HG03575 (cell line): Measurements from ENCODE around the gene SLC2A8.

ENCODE experiments used
- ATAC-seq: cut with Tn5 transposase; IDR thresholded peaks from one replicate; pipeline ENCODE4 v1.9.1; 2021; ENCODE audit not compliant: unreplicated experiment, insufficient number of reproducible peaks, low FRiP score; ENCODE audit errors: extremely low read depth

Gene SLC2A8

GRCh38 chr9:127397646-127398274, 791 bp downstream of the SLC2A8 start:
- no peak for ATAC-seq

- no peak for ATAC-seq
These were observed 1.3 kb downstream of the SLC2A8 start for GRCh38 chr9:127398275-127398647.

DNA sequence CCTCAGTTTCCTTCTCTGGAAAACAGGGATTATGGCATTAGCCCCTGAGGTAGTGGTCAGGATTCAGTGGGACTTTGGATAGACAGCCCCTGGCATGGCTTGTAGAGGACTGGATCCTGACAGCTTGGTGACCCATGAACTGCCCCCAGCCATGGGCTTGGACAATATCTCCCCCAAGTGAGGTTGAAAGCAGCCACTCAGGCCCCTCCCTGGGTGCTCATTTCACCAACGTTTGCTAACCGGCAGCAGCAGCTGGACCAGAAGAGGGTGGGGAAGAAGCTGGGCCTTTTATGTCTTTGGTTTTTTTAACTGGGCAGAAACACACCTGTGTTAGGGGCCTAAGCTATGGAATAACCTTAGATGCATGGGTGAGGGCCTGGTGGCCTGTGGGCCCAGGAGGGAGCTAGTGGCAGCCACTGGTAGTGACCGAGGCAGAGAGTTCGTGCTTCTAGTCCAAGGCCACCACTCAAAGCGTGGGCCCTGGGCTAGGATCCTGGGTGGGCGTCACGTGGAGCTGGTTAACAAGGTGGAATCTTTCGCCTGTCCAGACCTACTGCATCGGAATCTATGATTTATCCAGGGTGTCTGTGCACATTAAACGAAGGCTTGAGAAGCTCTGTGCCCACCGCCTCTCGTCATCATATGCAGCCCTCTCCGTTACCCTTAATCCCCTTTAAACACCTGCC, 1.9 kb downstream of the SLC2A8 start:
- no peak for ATAC-seq

GRCh38 chr9:127399736-127400269, 2.8 kb downstream of the SLC2A8 start:
- ATAC-seq = no peak

- no peak for ATAC-seq
These were observed 5.6 kb downstream of the SLC2A8 start for GRCh38 chr9:127402401-127403090.

DNA sequence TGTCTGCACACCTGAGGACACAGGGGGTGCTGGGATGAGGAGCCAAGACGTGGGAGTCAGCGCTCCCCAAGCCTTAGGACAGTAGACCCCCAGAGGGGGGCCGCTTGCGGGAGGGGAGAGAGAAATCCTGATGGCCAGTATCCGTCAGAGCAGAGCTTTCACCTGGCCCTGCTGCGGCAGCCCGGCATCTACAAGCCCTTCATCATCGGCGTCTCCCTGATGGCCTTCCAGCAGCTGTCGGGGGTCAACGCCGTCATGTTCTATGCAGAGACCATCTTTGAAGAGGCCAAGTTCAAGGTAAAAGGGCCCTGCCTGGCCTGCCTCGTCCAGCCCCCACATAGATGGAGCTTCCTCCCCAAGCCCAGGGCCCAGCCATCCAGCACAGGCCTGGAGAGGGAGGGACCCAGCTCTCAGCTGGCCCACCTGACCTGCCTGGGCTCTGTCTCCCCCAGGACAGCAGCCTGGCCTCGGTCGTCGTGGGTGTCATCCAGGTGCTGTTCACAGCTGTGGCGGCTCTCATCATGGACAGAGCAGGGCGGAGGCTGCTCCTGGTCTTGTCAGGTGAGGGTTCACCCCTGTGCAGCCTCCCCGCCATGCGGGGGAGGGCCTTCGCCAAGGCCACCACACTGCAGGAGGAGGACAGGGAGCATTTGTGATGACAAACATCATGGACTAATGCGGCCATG, 6.7 kb downstream of the SLC2A8 start:
- ATAC-seq = no peak

GRCh38 chr9:127404631-127405030, 7.7 kb downstream of the SLC2A8 start:
- no peak for ATAC-seq

DNA sequence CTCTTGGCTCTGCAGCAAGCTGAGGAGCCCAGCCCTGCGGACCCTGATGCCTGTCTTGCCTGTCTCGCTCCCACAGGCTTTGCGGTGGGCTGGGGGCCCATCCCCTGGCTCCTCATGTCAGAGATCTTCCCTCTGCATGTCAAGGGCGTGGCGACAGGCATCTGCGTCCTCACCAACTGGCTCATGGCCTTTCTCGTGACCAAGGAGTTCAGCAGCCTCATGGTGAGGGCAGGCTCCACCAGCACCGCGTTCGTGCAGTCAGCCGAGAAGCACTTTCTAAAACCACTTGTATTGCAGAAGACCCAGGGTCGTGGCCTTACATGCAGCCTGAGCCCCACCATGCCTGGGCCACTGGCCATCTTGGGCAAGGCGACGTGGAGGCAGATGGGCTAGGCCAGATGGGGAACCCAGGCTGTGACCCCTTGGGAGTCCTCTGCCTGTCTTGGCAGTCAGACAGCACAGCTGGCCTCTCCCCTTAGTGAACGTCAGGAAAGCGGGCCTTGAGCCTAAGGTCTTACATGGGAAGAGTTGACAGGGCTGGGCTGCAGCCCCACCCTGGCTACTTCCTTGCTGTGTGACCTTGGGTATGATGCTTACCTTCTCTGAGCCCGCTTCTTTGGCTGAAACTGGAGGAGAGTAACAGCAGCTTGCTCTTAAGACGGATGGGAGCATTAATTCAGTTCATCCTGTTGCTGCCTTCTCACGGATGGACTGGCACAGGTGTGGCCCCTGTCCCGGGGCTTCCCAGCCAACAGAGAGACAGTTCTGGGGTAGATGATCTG, 8.6 kb downstream of the SLC2A8 start:
- ATAC-seq = no peak

- no peak for ATAC-seq
These were observed 10.0 kb downstream of the SLC2A8 start for GRCh38 chr9:127406799-127407491.

DNA sequence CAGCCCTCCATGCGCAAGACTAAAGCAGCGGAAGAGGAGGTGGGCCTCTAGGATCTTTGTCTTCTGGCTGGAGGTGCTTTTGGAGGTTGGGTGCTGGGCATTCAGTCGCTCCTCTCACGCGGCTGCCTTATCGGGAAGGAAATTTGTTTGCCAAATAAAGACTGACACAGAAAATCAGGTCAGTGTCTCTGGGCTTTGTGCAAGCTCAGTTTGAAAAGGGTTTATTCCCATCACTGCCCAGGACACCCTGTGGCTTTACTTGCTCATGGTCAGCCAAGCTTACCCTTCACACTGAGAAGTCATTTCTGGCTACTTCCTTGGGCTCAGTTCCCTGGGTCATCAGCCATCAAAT, 10.5 kb downstream of the SLC2A8 start:
- ATAC-seq = no peak

- no peak for ATAC-seq
These were observed 14.2 kb downstream of the SLC2A8 start for GRCh38 chr9:127411122-127411521.

GRCh38 chr9:127415141-127415540, 18.2 kb downstream of the SLC2A8 start:
- ATAC-seq = no peak

DNA sequence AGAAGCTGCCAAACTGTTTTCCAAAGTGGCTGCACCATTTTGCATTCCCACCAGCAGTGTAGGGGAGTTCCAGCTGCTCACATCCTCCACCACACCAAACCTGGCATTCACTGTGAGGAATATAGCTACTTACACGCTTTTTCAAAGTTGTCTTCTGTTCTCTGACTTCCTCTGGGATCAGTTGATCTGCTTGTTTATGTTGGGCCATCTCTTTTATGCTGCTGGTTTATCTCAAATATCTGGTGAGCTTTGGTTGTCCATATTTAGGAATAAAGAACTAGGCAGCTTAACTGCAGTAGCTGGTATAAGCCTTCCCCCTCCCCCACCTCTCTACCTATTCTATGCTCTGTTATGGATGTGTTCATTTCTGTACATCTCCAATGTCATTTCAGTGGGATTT, 18.7 kb downstream of the SLC2A8 start:
- no peak for ATAC-seq

DNA sequence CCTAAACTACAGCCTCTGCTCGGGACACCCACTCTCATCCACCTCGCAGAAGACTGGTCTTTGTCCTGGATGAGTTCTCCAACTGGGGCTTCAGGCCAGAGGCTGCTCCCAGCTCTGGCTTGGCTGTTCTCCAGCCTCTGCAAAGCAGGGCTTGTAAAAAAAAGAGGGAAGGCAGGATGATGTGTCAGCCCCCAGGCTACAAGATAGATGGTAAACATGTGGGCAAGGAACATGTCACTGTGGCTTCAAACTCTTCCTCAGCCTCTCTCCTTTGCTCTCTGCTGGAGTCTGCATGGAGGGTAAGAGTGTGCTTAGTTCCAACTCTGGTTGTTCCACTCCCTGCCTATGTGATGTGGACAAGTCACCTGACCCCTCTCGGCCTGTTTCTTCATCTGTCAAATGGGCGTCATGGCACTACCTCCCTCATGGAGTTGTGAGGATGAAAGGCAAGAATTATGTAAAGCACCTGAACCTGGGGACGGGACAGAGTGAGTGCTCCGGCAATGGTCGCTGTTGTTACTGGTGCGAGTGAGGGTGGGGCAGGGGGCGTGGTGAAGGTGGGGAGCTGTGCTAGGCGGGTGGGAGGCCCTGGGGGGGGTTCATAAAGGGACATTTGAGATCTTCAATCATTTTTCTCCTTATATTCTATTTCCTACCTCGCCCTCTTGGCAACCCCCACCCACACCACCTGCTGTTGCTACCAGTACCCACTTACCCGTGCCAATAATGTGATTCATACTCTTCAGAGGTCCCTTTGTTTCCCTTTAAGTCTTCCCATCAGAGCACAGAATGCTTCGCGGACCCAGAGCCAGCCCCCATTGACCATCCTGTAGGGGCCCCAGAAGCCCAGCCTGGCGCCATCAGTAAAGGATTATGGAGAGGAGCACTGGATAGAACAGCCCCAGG, 20.4 kb downstream of the SLC2A8 start:
- no peak for ATAC-seq

- no peak for ATAC-seq
These were observed 21.1 kb downstream of the SLC2A8 start for GRCh38 chr9:127418037-127418471.

DNA sequence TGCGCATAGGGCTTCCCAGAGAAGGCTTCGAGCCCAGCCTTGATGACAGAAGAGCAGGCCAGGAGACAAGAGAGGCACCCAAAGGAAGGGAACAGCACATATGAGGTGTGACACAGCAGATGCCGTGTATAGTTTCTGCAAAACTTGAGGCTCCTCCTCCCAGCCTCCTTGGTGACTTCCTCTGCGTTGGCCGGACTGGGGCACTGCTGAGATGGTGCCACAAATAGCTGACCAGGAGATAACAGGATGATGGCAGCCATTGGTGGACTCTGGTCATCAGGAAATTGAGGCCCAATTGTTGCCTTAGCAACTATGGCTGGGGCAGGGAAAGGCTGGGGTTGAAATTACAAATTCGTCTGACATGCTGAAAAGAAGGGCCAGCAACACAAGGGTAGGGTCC, 22.4 kb downstream of the SLC2A8 start:
- ATAC-seq = no peak

GRCh38 chr9:127421057-127421456, 24.1 kb downstream of the SLC2A8 start:
- ATAC-seq = no peak
